HepG2 (cell line): Measurements from ENCODE around the gene CIROP. TPM values are rescaled to one million over a fixed set of nuclear protein-coding genes. Genes with fewer than 3 reads are reported as not detected.
A peak's percentile ranks its signal among the peaks of the same experiment; 100 is the strongest.

Experiments used
- AHR ChIP-seq: IDR thresholded peaks from 2 replicates; pipeline ENCODE4 v1.6.1; 2018; ENCODE audit warnings: missing genetic modification reagents, missing compliant biosample characterization
- CAMTA2 ChIP-seq: sonication (generic); formaldehyde crosslinking; IDR thresholded peaks from 2 replicates; pipeline ENCODE4 v1.4.0; 2020; ENCODE audit warnings: mild to moderate bottlenecking, missing genetic modification reagents, borderline replicate concordance
- CEBPG ChIP-seq: IDR thresholded peaks from 2 replicates; pipeline ENCODE4 v1.6.1; 2016
- FOSL1 ChIP-seq: sonication (generic); formaldehyde crosslinking; IDR thresholded peaks from 2 replicates; pipeline ENCODE4 v1.9.0; 2021; ENCODE audit warnings: missing genetic modification reagents, borderline replicate concordance
- FOXA1 ChIP-seq, 2 experiments: fragments of 450-650 bp in 1 of 2; sonication (generic) in 1 of 2; formaldehyde crosslinking in 1 of 2; IDR thresholded peaks; 2 replicates each; pipeline versions ENCODE4 v1.4.0 to v1.6.1; 2016 to 2020; ENCODE audit warnings: missing genetic modification reagents in 1 of 2
- MED13 ChIP-seq: sonication (generic); formaldehyde crosslinking; IDR thresholded peaks from 2 replicates; pipeline ENCODE4 v1.5.0; 2020; ENCODE audit warnings: missing genetic modification reagents
- MTF1 ChIP-seq: sonication (generic); formaldehyde crosslinking; IDR thresholded peaks from 2 replicates; pipeline ENCODE4 v1.5.0; 2020; ENCODE audit warnings: missing genetic modification reagents
- POLR2A ChIP-seq, 2 experiments: IDR thresholded peaks; 2 replicates each; pipeline ENCODE4 v1.6.1; 2011; ENCODE audit warnings: low read depth in 2 of 2, low read length in 2 of 2, mild to moderate bottlenecking in 1 of 2, moderate library complexity in 1 of 2; ENCODE audit not compliant: insufficient read depth in 1 of 2
- PRDM4 ChIP-seq: sonication (generic); formaldehyde crosslinking; IDR thresholded peaks from 2 replicates; pipeline ENCODE4 v1.9.0; 2021; ENCODE audit warnings: missing genetic modification reagents, borderline replicate concordance
- SMC3 ChIP-seq: IDR thresholded peaks from 2 replicates; pipeline ENCODE4 v1.6.1; 2011; ENCODE audit warnings: low read length, improper control_type of control experiment
- TFE3 ChIP-seq: IDR thresholded peaks from 2 replicates; pipeline ENCODE4 v1.6.1; 2016
- UBTF ChIP-seq: sonication (generic); formaldehyde crosslinking; IDR thresholded peaks from 2 replicates; pipeline ENCODE4 v1.4.0; 2020; ENCODE audit warnings: mild to moderate bottlenecking, missing genetic modification reagents
- WIZ ChIP-seq: sonication (generic); formaldehyde crosslinking; IDR thresholded peaks from 2 replicates; pipeline ENCODE4 v1.5.1; 2020; ENCODE audit warnings: mild to moderate bottlenecking, missing genetic modification reagents
- ZIK1 ChIP-seq: sonication (generic); formaldehyde crosslinking; IDR thresholded peaks from 2 replicates; pipeline ENCODE4 v1.5.0; 2020; ENCODE audit warnings: mild to moderate bottlenecking, low read depth, missing genetic modification reagents, borderline replicate concordance
- ZNF205 ChIP-seq: IDR thresholded peaks from 2 replicates; pipeline ENCODE4 v1.6.1; 2018; ENCODE audit warnings: missing biosample characterization, missing genetic modification reagents
- ZNF224 ChIP-seq: sonication (generic); formaldehyde crosslinking; IDR thresholded peaks from 2 replicates; pipeline ENCODE4 v1.5.0; 2020; ENCODE audit warnings: mild to moderate bottlenecking, missing genetic modification reagents
- ZNF3 ChIP-seq: IDR thresholded peaks from 2 replicates; pipeline ENCODE4 v1.7.0; 2017; ENCODE audit warnings: inconsistent platforms
- ZNF501 ChIP-seq: sonication (generic); formaldehyde crosslinking; IDR thresholded peaks from 2 replicates; pipeline ENCODE4 v1.5.1; 2020; ENCODE audit warnings: mild to moderate bottlenecking, moderate library complexity, missing genetic modification reagents
- ZNF558 ChIP-seq: sonication (generic); formaldehyde crosslinking; IDR thresholded peaks from 2 replicates; pipeline ENCODE4 v1.9.0; 2022; ENCODE audit warnings: mild to moderate bottlenecking, missing genetic modification reagents, borderline replicate concordance
- ZNF703 ChIP-seq: sonication (generic); formaldehyde crosslinking; IDR thresholded peaks from 2 replicates; pipeline ENCODE4 v1.5.1; 2020; ENCODE audit warnings: missing genetic modification reagents, mild to moderate bottlenecking, moderate library complexity, borderline replicate concordance
- ZNF768 ChIP-seq: sonication (generic); formaldehyde crosslinking; IDR thresholded peaks from 2 replicates; pipeline ENCODE4 v1.4.0; 2020; ENCODE audit warnings: missing genetic modification reagents
- ZNF792 ChIP-seq: IDR thresholded peaks from 2 replicates; pipeline ENCODE4 v1.6.1; 2016
- polyA plus RNA-seq, 8 experiments: library from polyadenylated mRNA; depleted of rRNA in 3 of 8; stranded (reverse) in 7 of 8; unstranded in 1 of 8; fragments of >200 nt; fragmentation: Illumina TruSeq in 4 of 8; extraction: Trizol in 4 of 8; gene quantifications; 2 replicates each; pipeline versions ENCODE4 v1.2.1 to v1.2.3, GENCODE V29; 2011 to 2016; ENCODE audit warnings: low read depth in 4 of 8, missing spikeins in 1 of 8, mixed read lengths in 1 of 8; ENCODE audit not compliant: insufficient read depth in 1 of 8
- total RNA-seq, 5 experiments: library from RNA; depleted of rRNA; stranded (reverse); fragments of >200 nt; fragmentation: Illumina TruSeq; extraction: Trizol; gene quantifications; 2 replicates each; pipeline ENCODE4 v1.2.3, GENCODE V29; 2016; ENCODE audit warnings: low read depth in 1 of 5
- TF ChIP-seq, protein P1 (sequence below): sonication (generic); formaldehyde crosslinking; conservative IDR thresholded peaks from 2 replicates; pipeline ENCODE4 v1.8.0; 2022; ENCODE audit warnings: low read depth, missing genetic modification reagents

CIROP gene
- total and polyA plus RNA-seq, 2 of the 13 experiments (the other 11 are each of a cell fraction or from before 2014, with no cell fraction given) = 0.07 TPM; not detected in 1

DNA sequence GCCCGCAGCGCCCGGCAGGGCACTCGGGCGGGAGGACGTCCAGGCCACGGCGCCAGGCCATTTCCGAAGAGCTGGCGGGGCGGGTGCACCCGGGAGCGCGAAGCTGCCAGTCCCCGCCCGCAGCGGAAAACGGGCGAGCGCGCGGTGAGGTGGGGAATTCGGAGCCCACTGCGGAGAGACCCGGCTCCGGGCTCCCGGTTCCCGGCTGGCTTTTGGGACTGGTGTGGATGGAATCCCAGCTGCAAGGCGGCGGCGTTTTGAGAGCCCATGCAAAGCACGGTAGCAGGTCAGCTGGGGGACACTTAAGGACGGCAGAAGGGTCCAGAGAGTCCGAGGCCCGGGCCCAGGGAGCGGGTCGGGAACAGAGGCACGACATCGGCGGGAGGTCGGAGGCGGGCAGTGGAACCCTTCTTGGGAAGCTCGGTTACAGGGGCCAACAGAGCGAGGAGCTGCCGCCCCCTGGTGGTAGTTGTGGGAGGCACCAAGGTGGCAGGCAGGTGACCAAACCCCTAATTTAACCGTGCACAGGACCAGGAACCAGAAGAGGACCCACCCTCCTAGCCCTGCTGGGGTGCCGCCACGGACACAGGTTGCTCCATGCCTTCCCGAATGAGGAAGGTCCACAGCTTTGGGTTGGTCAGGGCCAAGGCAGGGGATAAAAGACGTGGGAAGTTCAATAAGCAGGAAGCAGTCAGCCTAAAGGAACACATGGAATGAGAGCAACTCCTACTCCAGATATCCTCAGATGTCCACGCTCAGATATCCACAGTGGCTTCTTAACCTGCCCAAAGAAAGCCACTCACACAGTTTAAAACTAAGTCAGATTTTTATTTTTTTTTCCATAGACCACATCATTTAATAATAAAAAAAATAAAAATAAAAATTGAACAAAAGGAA lies 46.8 kb downstream of the CIROP start (continued):
- TF ChIP-seq UBTF (CRISPR knock-in tag) = peak; percentile 98
- TF ChIP-seq ZNF205 = peak; percentile 83
- no peak for TF ChIP-seq FOSL1 (CRISPR knock-in tag)
- TF ChIP-seq PRDM4 (CRISPR knock-in tag) = peak; percentile 40; the same call in 1 of the 2 replicates
- no peak for TF ChIP-seq FOXA1 (IDR thresholded peaks at IDR 0.05)
- TF ChIP-seq FOXA1 (CRISPR knock-in tag; IDR thresholded peaks at IDR 0.05) = no peak
- peak; percentile 98 for TF ChIP-seq CAMTA2
- TF ChIP-seq ZNF3 = no peak
- peak; percentile 43; the same call in 1 of the 2 replicates for TF ChIP-seq CEBPG (CRISPR knock-in tag)
- TF ChIP-seq MED13 (CRISPR knock-in tag) = peak; percentile 65; the same call in 1 of the 2 replicates
- no peak for TF ChIP-seq ZNF558 (CRISPR knock-in tag)
- TF ChIP-seq ZNF703 (CRISPR knock-in tag) = no peak; the same call in 1 of the 2 replicates
- TF ChIP-seq ZNF792 (CRISPR knock-in tag) = peak; percentile 92
- TF ChIP-seq, protein P1, sequence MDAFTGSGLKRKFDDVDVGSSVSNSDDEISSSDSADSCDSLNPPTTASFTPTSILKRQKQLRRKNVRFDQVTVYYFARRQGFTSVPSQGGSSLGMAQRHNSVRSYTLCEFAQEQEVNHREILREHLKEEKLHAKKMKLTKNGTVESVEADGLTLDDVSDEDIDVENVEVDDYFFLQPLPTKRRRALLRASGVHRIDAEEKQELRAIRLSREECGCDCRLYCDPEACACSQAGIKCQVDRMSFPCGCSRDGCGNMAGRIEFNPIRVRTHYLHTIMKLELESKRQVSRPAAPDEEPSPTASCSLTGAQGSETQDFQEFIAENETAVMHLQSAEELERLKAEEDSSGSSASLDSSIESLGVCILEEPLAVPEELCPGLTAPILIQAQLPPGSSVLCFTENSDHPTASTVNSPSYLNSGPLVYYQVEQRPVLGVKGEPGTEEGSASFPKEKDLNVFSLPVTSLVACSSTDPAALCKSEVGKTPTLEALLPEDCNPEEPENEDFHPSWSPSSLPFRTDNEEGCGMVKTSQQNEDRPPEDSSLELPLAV (CRISPR knock-in tag) = no peak
- TF ChIP-seq WIZ (CRISPR knock-in tag) = peak; percentile 56; the same call in 1 of the 2 replicates
- peak; percentile 86 for TF ChIP-seq SMC3
- peak; percentile 82; the same call in 1 of the 2 replicates for TF ChIP-seq ZNF768 (CRISPR knock-in tag)
- TF ChIP-seq AHR (CRISPR knock-in tag) = no peak; the same call in 1 of the 2 replicates
- no peak for TF ChIP-seq MTF1
- no peak for TF ChIP-seq ZNF224 (CRISPR knock-in tag)
- TF ChIP-seq TFE3 = peak; percentile 11; the same call in 1 of the 2 replicates
- peak in 1 of 2 experiments; percentile 39; a peak in 1 of 4 replicates for TF ChIP-seq POLR2A (IDR thresholded peaks at IDR 0.05; ENCODE audit: insufficient read depth in 1 of 2, low read depth in 2 of 2, low read length in 2 of 2)
- TF ChIP-seq ZNF501 (CRISPR knock-in tag) = peak; percentile 98
- TF ChIP-seq ZIK1 (CRISPR knock-in tag) = 0 out of 2 replicates have a peak, but pooled peaks have one; percentile 50
